HG03135 (cell line): ENCODE measurements around the gene CHN2.
"Not testable (repeated sequence)": the region's sequence is repeated elsewhere in the genome, so short reads cannot be mapped to it uniquely, and the experiment has no call there.

Source experiments
- ATAC-seq: cut with Tn5 transposase; IDR thresholded peaks from one replicate; pipeline ENCODE4 v1.9.1; 2021; ENCODE audit warnings: mild to moderate bottlenecking, moderate library complexity; ENCODE audit not compliant: unreplicated experiment

The CHN2 gene

GRCh38 chr7:29185613-29186012 is 9.0 kb upstream of the CHN2 start:
- no peak for ATAC-seq

GRCh38 chr7:29189743-29190201 is 4.8 kb upstream of the CHN2 start:
- ATAC-seq, result no peak

GRCh38 chr7:29190349-29191045 is 4.1 kb upstream of the CHN2 start:
- no peak for ATAC-seq

- ATAC-seq, result no peak
Observed at GRCh38 chr7:29192323-29192722, 2.3 kb upstream of the CHN2 start.

GRCh38 chr7:29192811-29193210 is 1.8 kb upstream of the CHN2 start:
- ATAC-seq, result no peak

GRCh38 chr7:29193316-29194205 is 1.0 kb upstream of the CHN2 start:
- no peak for ATAC-seq

GRCh38 chr7:29194206-29194593 is 375 bp upstream of the CHN2 start:
- no peak for ATAC-seq

- no peak for ATAC-seq
Observed at GRCh38 chr7:29196191-29196590, 1.6 kb downstream of the CHN2 start.

- ATAC-seq, result no peak
Observed at GRCh38 chr7:29196971-29197595, 2.5 kb downstream of the CHN2 start.

GRCh38 chr7:29197916-29198315 is 3.3 kb downstream of the CHN2 start:
- ATAC-seq, result no peak

GRCh38 chr7:29199776-29200175 is 5.2 kb downstream of the CHN2 start:
- ATAC-seq, result no peak

- no peak for ATAC-seq
Observed at GRCh38 chr7:29202651-29203069, 8.1 kb downstream of the CHN2 start.

- no peak for ATAC-seq
Observed at GRCh38 chr7:29204491-29205272, 10.1 kb downstream of the CHN2 start.

GRCh38 chr7:29207162-29207801 is 12.7 kb downstream of the CHN2 start:
- no peak for ATAC-seq

- ATAC-seq, result no peak
Observed at GRCh38 chr7:29208410-29209250, 14.1 kb downstream of the CHN2 start.

GRCh38 chr7:29209745-29210144 is 15.2 kb downstream of the CHN2 start:
- no peak for ATAC-seq

GRCh38 chr7:29212736-29213135 is 18.2 kb downstream of the CHN2 start:
- ATAC-seq, result not testable (repeated sequence)

GRCh38 chr7:29214056-29214455 is 19.5 kb downstream of the CHN2 start:
- ATAC-seq, result no peak

GRCh38 chr7:29214816-29215215 is 20.2 kb downstream of the CHN2 start:
- ATAC-seq, result no peak
